GM21423 (cell line): ENCODE measurements around the gene PHOX2A.
"Not testable (repeated sequence)": the region's sequence is repeated elsewhere in the genome, so short reads cannot be mapped to it uniquely, and the experiment has no call there.

Experiments used
- ATAC-seq: cut with Tn5 transposase; IDR thresholded peaks from one replicate; pipeline ENCODE4 v1.9.1; 2021; ENCODE audit warnings: mild to moderate bottlenecking, moderate library complexity; ENCODE audit not compliant: unreplicated experiment

The PHOX2A gene

DNA sequence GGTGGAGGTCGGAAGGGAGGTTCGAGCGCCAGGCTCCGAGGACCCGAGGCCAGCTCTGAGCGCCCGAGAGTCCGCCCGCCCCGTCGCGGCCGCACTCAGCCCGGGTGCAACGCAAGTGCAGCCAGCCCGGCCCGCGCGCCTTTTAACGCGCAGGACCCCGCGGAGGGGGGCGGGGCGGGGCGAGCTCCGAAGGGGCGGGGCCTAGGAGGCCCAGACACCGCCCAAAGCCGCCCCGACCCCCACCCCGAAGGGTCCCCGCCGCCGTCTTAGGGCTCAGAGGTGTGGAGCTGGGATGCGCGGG lies at the start of gene PHOX2A:
PHOX2A (minus strand) TSS at position 117 of the 301 bp plus-strand sequence. CDS start 172 bp downstream, outside the sequence.
- ATAC-seq: no peak

GRCh38 chr11:72293391-72293790 lies 49.4 kb upstream of the PHOX2A start:
- no peak for ATAC-seq

GRCh38 chr11:72292106-72292785 lies 48.3 kb upstream of the PHOX2A start:
- no peak for ATAC-seq

- not testable (repeated sequence) for ATAC-seq
These were observed 46.8 kb upstream of the PHOX2A start for GRCh38 chr11:72290741-72291140.

GRCh38 chr11:72287293-72287692 lies 43.3 kb upstream of the PHOX2A start:
- ATAC-seq: no peak

GRCh38 chr11:72283947-72284346 lies 40.0 kb upstream of the PHOX2A start:
- ATAC-seq: no peak

DNA sequence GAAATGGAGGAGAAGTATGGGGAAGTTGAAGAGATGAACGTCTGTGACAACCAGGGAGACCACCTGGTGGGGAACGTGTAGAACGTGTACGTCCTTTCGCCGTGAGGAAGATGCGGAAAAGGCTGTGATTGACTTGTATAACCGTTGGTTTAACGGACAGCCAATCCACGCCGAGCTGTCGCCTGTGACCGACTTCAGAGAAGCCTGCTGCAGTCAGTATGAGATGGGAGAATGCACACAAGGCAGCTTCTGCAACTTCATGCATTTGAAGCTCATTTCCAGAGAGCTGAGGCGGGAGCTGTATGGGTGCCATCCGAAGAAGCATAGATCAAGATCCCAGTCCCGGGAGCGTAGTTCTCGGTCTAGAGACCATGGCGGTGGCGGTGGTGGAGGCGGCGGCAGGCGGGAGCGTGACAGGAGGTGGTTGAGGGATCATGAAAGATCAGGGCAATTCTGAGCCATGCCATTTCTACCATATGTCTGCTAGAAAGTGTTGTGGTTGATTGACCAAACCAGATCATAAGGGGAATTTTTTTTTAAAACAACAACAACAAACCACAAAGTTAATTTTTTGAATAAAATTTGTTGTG lies 36.8 kb upstream of the PHOX2A start:
- ATAC-seq: no peak

DNA sequence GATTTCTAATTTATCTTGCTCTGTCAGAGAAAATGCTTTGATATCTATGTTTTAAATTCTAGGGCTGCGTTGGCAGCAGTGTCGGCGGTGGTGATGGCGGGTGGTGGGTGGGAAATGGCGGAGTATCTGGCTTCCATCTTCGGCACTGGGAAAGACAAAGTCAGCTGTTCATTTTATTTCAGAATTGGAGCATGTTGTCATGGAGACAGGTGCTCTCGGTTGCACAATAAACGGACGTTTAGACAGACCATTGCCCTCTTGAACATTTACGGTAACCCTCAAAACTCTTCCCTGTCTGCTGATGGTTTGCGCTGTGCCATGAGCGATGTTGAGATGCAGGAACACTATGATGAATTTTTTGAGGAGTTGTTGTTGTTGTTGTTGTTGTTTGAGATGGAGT lies 36.1 kb upstream of the PHOX2A start:
- ATAC-seq: no peak

DNA sequence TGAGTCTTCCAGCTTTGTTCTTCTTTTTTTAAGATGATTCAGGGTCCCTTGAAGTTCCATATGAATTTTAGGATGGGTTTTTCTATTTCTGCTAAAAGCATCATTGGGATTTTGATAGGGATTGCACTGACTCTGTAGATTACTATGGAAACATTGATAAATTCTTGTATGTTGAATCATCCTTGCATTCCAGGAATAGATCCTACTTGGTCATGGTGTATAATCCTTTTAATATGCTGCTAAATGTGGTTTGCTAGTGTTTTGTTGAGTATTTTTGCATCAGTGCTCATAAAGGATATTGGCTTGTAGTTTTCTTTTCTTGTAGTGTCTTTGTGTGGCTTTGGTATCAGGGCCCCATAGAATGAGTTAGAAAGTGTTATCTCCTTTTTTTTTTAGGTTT lies 34.9 kb upstream of the PHOX2A start:
- ATAC-seq: no peak

DNA sequence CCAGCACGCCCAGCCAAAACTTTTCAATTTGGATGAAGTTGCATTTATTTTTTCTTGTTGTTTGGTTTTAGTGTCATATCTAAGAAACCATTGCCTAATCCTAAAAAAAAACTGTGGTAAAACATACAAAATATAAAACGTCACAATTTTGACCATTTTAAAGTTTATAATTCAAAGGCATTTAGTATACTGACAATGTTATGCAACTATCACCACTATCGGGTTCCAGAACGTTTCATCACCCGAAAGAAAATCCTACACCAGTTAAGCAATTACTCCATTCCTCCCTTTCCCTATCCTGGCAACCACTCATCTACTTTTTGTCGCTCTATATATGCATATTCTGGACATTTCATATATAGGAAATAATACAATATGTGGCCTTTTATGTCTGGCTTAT lies 30.5 kb upstream of the PHOX2A start:
- ATAC-seq: no peak

GRCh38 chr11:72271980-72272379 lies 28.0 kb upstream of the PHOX2A start:
- ATAC-seq: no peak

- ATAC-seq: no peak
These were observed 24.1 kb upstream of the PHOX2A start for GRCh38 chr11:72267956-72268617.

DNA sequence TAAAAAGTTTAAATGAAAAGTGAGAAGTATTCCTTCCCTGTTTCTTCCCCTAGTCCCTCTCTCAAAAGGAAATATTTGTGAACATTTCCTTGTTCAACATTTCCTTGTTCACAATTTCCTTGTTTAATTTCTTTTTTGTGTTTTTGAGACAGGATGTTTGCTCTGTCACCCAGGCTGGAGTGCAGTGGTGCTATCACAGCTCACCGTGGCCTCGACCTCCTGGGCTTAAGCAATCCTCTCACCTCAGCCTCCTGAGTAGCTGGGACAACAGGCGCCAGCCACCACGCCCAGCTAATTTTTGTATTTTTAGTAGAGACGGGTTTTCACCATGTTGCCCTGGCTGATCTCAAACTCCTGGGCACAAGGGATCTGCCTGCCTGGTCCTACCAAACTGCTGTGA lies 23.0 kb upstream of the PHOX2A start:
- not testable (repeated sequence) for ATAC-seq

DNA sequence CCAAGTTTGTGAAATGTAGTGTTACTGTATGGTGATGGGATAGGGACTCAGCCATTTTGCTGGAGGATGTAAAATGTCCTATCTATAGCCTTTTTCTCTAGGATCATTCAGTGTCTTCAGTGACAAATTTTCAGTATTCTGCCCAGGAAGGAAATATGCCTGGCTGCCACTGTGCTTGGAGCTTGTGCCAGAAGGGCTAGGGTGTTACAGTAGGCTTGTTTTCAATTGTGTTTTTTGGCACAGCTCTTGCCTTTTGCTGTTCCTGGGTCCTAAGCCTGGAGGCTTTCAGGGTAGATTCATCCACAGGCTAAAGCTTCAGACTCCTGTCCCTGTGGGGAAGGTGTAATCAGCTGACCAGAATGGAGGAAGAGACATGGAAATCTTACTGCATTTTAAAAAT lies 22.0 kb upstream of the PHOX2A start:
- no peak for ATAC-seq

DNA sequence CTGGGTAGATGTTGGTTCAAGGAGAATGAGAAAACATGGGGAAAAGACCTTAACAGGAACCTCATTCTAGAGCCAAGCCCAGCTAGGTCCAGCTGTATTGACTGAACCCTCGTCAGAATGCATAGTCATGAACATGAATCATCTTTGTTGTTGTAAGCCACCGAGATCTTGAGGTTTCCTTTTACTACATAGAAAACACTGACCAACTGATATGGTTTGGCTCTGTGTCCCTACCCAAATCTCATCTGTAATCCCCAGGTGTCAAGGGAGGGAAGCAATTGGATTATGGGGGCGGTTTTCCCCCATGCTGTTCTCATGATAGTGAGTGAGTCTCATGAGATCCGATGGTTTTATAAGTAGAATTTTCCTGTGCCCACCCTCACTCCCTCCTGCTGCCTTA lies 19.4 kb upstream of the PHOX2A start:
- ATAC-seq: no peak

DNA sequence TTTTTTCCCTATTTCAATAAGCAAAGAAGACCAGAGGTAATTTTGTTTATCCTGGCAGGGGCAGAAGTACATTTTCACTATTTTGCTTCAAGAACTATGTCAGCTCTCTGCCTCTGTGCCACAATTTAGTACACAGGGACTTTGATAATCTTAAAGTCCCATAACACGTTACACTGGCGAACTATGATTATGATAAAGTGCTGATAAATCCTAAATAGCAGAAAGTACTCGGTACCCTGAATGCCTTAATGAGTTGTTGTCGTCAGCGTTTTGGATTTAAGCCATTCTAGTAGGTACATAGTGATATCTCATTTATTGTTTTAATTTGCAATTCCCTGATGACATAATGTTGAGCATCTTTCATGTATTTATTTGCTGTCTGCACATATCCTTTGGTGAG lies 16.6 kb upstream of the PHOX2A start:
- ATAC-seq: no peak

GRCh38 chr11:72259490-72259889 lies 15.5 kb upstream of the PHOX2A start:
- ATAC-seq: no peak

GRCh38 chr11:72257570-72257969 lies 13.6 kb upstream of the PHOX2A start:
- no peak for ATAC-seq

DNA sequence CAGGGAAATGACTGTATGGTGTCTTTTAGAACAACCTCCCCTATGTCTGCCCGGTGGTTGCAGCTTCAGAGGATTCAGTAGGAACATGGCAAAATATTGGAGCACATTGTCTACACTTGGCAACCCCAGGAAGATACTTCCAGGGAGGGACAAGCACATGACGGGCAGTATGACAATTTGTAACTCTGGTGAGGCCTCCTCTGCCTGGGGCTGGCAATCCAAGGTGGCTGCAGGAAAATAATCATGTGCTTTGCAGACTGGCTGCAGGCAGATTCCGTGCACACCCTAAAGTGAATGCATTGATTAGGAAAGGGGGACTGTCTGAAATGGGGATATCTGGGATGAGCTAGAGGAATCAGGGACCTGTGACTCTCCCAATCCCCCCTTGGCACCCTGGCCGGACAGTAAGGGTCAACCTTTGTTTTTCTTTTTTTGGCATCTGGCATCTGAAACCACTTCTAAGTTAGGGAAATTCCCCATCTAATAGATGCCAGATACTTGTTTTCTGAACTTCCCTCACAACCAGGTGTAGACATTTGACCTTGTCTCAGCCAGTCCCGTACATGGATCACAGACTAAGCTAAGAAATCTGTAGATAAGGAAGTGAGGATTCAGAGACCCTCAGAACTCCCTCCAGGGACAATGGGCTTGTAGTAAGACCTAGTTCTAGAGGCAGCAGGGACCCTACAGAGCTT lies 10.5 kb upstream of the PHOX2A start:
- ATAC-seq: no peak

GRCh38 chr11:72253392-72253791 lies 9.4 kb upstream of the PHOX2A start:
- ATAC-seq: no peak

DNA sequence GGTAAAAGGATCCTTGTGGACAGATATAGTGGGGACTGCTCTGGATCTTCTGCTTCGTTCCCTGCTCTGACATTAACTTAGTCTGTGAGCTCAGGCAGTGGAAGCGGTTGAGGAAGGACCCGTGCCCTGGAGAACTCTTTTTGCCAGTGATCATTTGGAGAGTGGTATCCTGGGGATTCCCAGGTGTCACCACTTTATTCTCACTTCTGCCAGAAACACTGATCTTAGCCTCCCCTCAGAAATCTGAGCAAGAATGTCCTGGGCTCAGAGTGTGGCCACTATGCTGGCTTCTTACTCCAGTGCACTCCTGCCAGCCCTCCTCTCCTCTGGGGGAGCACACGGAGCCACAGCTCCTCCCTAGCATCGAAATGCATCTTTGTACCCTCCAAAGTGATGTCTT lies 7.6 kb upstream of the PHOX2A start:
- no peak for ATAC-seq
